GM21423 (cell line): ENCODE results near the gene C11orf24.

Experiments used
- ATAC-seq: cut with Tn5 transposase; IDR thresholded peaks from one replicate; pipeline ENCODE4 v1.9.1; 2021; ENCODE audit warnings: mild to moderate bottlenecking, moderate library complexity; ENCODE audit not compliant: unreplicated experiment

The C11orf24 gene

DNA sequence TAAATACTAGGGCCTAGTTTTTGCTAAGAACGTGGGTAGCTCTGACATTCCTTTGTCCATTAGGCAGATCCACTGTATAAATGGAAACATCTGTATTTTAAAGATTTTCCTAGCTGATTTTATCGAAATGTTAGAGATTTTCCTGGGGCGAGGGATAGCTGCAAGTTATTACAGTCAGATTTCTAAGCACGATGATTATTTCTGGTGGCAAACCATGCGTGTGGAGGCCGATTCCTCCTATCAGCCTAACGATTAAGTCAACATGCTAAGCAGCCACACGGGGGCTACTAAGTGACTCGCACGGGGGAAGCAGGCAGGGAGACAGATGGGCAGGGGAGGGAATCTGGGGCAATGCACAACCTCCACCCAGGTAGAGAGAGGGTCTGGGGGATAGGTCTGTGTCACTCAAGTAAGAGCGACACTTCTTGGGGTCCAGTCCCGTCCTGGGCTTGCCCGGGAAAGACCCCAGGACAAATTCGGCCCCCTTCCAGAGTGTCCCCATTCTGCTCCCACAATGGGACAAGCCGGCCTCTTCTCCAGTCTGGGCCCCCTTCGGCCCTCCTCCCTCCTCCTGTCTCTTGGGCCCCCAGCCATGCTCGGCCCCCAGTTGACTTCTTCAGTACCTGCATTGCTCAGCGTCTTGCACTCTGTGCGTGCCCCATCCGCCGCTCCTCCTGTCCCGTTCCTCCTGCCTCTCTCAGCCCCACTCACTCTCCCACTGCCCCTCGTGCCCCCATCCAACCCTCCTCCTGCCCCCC lies 571 bp downstream of the C11orf24 start:
- peak; percentile 20 for ATAC-seq

DNA sequence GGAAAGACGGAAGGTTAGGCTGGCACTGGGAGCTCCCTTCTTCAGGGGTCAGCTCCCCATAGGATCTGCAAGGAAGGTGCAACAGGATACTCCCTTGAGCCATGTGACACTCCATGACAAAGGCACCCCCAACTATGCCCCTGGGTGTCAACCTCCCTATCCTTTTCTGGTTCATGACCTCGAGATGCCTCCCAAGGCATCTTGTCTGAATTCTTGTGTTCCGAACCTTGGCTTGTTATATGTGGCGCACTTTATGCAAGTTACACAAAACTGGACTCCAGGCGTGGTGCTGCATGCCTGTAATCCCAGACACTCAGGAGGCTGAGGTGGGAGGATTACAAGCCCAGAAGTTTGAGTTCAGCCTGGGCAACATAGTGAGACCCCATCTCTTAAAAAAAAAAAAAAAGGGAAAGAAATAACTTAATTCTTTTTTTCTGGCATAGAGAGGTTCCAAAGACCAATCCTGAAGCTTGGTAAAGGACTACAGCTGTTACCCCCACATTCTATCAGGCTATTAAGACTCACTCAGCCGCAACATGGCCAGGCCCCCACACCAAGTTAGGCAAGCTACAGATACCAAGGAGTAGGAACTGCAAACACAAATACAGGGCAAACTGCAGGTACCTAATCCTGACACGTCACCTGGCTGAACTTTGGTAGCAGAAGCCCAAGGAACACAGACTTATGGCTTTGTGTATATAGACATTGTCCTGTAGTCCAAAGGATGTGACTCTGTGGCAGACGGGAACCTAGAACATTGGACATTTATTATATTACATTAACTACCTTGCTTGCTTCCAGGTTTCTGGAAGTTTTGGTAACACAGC lies 1.4 kb downstream of the C11orf24 start:
- ATAC-seq, result no peak

DNA sequence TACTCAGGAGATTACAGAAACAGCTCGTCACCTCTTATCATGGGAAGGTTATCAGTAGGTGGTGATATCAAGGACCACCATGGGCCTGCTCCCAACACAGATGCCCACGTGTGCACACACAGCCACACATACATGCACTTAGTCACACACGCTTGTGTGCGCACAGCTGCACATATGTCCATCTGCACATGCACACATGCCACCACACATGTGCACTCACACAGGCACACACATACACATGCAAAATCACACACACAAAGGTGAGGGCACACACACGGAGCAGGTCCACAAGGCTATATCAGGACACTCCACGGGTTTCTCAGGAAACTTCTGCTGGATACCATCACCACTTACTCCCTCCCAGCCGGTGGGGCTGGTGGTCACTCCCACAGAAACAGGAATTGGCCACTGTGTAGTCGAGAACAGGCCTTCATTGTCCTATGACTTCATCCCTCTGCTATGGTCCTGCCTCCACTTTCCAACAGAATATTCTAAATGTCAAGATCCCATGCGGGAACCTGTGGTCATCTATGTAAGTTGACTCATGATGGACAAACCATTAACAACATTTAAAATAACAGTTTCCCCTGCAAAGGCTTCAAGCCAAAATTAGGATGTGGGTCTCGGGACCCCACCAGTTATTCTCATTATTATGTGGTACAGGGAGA lies 2.2 kb downstream of the C11orf24 start:
- no peak for ATAC-seq

DNA sequence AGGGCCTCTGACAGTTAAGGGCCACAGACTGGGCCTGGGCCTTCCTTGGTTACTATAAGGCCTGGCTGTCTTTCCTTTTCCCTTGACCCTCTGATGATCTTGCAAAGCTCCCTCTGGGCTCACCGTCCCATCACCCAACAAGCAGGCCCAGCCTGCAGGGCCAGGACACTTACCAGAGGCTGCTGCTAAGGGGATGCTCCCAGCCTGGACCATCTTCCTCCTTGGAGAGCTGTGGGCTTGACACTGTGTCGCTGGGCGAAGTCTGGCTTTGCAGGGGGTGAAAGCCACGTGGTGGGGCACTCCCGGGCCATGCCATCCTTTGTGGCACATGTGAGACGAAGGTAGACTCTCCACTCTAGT lies 3.9 kb downstream of the C11orf24 start:
- ATAC-seq, result no peak

DNA sequence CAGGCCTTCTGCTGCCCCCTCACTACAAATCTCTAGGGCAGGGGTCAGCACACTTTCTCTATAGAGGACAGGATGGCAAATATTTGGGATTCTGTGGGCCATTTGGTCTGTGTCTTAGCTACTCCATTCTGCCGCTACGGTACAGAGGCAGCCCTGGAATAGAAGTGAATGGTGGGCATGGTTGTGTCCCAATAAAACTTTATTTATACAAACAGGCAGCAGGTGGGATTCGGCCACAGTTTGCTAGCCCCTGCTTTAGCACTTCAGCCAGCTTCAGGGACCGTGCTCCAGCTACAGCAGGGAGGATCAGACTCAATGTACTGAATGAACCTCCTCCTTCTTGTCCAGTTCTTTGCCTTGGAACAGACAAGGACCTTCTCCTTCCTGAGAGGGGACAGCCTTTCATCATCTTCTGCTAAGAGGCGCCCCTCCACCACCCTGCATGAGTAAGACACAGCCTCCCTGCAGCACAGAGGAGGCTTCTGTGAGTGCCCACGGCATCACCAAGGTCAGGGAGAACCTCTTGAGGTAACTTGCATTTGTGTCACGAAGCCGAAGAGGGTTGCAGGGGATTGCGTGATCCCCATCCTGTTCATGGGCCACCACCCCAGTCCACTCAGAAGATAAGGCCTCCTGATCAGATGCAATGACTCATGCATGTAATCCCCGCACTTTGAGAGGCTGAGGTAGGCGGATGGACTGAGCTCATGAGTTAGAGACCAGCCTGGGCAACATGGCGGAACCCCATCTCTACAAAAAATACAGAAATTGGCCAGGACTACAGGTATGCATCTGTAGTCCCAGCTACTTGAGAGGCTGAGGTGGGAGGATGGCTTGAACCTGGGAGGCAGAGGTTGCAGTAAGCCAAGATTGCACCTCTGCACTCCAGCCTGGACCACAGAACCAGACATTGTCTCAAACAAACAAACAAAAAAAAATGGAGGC lies 4.6 kb downstream of the C11orf24 start:
- ATAC-seq, result no peak

DNA sequence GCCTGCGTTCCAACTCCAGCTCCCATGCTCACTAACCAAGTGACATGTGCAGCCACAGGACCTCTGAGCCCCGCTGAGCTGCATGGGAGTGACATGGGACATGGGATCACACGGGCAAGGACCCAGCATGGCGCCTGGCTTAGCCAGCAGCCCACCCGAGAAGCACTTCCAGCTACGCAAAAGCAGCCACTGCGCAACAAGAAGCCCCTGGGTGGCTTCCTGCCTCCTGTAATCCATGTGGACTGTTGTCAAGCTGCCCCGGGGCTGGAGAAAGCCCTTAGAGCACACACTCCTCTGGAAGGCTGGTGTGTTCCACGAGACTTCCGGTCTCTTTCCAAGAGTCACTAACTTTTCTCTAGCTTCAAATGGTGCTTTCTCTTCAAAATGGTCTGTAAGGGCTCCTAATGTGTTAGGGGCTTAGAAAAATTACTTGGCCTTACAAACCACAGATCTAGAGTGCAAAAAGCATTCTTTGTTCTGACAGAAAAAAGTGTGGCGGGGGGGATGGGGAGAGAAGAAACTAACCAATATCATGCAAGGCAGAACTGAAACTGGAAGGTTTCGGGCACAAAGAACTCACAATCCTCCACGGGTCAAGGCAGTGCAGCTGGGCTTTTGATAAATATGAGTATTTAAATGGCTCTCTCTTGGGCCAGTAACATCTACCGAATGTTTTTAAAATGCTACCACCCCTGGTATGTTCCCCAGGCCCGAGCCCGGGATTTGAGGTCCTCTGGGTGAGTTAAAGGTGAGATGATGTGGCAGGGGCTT lies 5.5 kb downstream of the C11orf24 start:
- ATAC-seq, result peak; percentile 62

DNA sequence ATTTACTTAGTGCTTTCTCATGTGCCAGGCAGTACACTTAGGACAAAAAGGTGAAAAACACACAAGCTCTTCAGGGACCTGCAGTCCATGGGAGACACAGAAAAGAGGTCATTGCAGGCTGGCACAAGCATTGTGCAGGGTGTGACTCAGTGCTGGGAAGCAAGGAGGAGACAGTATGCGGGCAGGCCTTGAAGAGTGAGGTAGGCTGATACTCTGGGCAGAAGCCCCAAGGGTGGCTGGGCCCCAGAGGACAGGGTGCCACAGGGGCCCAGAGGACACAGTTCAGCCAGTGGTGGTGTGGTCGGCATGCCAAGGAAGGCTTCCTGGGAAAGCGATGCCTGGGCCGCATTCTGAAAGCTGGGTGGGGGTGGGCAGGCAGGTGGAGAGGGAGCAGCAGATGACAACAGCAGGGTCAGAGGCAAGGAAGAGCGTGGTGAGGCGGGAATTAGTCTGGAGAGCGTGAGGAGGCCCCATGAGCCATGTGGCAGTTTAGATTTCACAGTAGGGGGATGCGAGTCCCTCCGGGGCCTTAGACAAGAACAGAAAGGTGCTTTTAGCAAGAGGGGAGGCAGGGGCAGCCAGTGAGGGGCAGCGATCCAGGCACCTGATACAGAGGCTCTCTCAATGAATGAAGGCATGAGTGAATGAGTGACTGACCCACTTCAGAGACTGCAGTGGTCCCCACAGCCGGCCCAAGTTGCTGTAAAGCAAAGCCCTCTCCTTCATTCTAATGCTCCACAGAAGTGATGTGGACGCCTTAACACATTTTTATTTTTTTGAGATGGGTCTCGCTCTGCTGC lies 6.8 kb downstream of the C11orf24 start:
- ATAC-seq, result no peak

DNA sequence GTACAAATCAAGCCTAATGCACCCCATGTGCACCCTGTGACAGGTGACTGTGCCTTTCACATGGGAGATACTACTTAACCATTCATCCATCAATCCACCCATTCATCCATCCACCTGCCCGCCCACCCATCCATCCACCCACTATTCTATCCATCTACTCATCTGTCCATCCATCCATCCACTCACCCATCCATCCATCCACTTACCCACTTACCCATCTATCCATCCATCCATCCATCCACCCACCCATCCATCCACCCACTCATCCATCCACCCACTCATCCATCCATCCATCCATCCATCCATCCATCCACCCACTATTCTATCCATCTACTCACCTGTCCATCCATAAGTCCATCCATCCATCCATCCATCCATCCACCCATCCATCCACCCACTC lies 7.5 kb downstream of the C11orf24 start:
- no peak for ATAC-seq

DNA sequence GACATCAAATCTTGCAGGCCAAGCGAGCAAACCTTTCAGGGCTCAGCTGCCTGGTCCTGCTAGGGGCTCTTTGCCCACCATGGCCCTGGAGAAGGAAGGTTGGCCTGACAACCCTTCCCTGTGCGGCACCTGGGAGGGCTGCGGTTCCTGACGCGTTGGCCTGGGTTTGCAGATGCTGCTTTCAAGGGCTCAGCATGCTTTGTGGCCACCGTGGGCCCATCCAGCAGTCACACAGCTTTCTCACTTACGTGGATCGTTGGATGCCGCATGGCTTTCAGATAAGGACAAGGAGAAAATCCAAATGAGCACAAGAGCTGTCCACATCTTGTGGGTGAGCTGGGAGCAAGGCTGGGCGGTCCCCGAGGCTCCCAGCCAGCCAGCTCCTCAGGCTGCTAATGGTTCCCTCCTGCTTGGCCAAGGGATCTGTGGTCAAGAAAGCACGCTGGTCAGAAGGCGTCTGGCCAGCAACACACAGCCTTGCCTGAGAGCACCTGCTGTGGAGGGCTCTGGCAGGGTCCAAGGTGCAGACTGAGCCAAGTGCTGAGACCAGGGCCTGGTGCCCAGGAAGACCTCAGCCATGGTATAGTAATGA lies 8.2 kb downstream of the C11orf24 start:
- ATAC-seq, result no peak

DNA sequence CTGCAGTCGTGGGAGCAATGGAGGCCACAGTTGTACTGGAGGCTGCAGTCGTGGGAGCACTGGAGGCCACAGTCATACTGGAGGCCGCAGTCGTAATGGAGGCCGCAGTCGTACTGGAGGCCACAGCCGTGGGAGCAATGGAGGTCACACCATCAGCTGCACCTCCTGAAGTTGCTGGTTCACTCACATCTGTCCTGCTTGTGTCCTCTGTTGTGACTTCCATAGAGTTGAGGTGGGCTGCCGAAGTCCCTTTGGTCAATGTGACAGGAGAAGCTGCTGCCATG lies 9.3 kb downstream of the C11orf24 start:
- no peak for ATAC-seq

DNA sequence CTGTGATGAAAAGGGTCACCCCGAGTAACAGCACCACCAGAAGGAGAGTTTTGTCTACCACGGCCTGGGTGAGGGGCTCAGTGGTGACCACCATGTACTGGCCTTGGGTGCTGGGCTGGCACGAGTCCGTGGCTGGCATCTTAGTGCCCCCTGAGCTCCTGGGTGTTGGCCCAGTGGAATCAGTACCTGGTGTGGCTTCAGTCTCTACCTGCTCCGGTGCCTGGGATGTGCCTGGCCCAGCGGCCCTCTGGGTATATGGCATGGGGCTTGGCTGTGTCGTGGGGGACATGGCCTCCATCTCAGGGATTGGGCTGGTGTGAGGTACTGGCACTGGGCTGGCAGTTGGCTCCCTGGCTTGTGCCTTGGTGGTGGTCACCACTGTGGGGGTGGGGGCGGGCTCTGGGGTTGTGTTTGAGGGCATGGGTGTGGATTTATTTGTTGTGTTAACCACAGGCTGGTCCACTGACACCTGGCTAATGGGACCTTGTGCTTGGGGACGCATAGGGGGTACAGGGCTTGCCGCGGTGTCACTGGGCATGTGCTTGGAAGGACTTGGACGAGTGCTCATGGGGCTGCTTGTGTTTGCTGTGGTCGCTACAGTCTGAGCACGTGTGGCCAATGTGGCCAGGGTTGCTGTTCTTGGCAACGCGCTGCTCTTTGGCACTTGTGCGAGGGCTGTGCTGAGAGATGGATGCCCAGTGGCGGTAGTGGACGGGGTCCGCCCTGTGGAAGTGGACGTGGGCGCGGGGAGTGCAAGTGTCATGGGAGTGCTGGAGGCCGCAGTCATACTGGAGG lies 9.8 kb downstream of the C11orf24 start:
- no peak for ATAC-seq

DNA sequence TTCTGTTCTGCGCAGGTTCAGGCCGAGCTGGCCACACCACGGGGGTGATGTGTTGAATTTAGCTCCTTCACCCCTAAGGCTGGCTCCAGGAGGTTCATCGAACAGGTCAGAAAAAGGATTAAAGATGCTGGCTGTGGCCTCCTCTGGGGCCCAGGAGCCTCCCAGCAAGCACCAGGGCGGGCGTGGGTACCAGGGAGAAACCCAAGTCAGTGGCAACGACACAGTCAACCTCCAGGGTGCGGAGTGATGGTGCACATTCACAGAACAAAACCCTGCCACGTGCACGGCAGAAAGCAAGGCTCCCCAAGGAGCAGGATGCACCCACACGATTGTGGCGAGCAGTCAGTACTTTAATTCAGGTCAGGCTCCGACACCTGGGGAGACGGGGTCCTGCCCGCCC lies 10.8 kb downstream of the C11orf24 start:
- ATAC-seq, result no peak

DNA sequence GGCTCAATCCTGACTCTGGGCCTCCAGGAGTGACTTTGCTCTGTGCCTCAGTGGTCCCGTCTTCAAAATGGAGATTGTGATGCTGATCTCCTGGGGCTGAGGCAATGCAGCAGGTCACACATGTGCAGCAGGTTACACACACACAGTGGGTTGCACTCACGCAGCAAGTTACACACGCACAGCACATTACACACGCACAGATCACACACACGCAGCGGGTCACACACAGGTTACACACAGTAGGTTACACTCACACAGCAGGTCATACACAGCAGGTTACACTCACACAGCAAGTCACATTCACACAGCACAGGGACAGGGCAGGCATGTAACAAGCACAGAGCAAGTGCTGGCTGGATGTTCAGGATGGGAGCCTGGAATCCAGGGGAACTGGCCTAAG lies 11.3 kb downstream of the C11orf24 start:
- no peak for ATAC-seq

DNA sequence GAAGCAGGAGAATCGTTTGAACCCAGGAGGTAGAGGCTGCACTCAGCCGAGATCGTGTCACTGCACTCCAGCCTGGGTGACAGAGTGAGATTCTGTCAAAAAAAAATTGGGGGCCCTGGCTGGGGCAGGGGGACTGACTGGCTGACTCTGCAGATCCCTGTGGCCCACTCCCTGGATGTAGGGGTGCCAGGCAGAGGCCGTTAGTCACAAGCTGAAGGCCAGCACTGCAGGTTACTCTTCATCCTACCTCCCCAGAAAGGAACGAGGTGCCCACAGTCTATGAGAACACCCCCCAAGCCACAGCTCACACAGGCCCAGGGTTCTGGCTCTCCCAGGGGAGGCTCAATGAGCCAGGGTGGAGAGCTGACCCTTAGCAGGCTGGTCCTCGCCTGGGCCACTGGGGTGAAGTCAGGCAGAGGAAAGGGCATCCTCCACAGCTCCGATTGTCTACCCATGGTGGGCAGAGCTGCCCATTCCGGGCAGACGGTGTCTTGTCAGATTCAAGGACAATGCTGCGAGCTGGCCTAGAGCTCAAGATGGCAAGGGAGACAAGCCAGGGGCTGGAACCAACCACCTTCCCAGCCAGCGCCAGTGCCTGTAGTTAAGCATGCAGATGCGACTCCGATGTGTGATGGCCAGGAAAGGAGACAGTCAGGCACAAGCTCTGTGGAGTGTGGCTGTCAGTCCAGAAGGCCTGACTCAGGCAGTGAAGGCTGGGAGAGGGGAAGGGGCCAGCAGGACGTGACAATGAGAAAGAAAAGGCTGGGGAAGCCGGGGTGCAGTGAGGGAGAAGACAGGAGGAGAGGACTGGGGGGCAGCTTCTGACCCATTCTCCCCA lies 12.4 kb downstream of the C11orf24 start:
- no peak for ATAC-seq

DNA sequence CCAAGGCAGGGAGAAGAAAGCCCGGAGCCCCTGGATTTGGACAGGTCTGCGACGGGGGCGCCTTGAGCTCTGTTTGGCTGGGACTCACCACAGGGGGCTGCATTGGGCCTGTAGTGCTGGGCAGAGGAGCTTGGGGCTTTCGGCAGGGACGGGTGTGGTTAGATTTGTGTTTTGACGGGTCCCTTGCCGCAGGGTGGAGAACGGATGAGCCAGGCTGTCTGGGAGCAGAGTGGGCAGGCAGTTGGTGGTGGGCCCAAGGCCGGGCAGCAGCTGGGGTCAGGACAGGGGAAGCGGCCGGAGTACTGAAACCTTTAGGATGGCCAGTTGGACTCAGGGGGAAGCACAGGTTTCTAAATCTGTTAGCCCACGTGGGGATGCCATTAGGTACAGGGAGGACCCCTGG lies 13.4 kb downstream of the C11orf24 start:
- no peak for ATAC-seq

DNA sequence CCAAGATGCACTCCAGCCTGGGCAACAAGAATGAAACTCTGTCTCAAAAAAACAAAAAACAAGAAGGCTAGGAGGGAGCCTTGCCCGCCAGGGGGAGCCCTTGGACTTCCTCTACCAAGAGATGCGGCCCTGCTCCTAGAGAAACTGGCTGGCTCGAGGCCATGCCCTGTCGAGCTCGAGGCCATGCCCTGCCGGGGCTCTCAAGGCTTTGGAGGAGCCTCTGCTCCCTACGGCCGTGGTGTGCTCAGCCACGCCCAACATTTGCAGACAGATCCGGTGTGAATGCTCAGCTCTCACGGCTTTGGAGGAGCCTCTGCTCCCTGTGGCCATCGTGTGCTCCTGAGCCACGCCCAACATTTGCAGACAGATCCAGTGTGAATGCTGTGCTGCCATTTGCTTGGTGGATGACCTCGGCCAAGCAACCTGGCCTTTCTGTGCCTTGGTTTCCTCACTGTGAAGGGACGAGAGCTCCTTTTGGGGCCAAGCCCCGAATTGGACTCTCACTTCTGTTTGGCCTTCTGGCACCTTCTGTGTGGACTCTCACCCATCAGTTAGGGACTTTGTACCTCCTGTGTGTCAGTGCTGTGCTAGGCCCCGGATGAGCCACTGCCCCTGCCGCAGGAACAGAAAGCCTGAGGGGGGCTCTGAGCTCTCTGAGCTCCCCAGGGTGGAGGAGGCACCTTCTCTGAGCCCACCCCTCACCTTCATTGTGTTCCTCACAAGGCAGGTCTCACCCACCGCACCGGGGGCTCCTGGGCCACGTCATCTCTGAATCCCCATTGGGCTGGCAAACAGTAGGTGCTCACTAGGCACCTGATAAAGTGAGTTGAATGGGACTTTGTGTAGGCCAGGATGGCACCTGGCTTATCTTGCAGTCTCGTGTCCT lies 14.1 kb downstream of the C11orf24 start:
- no peak for ATAC-seq
